Measurements from ENCODE around the gene NADSYN1.
"Not testable (repeated sequence)": the region's sequence is repeated elsewhere in the genome, so short reads cannot be mapped to it uniquely, and the experiment has no call there.

The NADSYN1 gene

DNA sequence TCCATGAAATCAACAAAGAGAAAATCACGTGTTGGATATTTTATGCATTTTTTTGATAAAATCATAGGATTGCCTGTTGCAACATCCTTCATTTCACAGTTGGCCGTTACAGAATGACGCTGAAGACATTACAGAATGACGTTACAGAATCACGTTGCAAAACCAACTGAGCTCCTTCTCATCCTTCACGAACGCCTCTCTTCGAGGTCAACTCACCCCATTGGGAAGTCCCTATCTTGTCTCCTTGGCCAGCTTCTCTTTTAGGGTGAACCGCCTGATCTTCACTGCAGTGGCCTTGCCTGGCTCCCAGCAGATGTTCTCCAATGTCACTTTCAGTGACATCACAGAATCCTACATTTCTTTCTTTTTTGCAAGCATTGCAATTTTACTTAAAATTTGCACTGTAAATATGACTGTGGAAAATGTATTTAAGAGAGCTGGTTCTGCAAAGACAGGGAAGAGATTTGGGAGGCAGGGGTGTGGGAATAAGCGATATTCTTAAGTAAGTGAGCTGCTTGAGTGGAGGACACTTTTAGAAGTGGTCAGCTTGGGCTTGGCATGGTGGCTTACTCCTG, 79.1 kb downstream of the NADSYN1 start:
- no peak for DNase-seq

DNA sequence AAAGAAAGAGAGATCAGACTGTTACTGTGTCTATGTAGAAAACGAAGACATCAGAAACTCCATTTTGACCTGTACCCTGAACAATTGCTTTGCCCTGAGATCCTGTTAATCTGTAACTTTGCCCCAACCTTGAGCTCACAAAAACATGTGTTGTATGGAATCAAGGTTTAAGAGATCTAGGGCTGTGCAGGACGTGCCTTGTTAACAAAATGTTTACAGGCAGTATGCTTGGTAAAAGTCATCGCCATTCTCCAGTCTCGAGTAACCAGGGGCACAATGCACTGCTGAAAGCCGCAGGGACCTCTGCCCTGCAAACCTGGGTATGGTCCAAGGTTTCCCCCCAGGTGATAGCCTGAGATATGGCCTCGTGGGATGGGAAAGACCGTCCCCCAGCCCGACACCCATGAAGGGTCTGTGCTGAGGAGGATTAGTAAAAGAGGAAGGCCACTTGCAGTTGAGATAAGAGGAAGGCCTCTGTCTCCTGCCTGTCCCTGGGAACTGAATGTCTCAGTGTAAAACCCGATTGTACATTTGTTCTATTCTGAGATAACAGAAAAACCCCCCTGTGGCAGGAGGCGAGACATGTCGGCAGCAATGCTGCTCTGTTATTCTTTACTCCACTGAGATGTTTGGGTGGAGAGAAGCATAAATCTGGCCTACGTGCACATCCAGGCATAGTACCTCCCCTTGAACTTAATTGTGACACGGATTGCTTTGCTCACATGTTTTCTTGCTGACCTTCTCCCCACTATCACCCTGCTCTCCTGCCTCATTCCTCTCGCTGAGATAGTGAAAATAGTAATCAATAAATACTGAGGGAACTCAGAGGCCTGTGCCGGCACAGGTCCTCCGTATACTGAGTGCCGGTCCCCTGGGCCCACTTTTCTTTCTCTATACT, 82.0 kb downstream of the NADSYN1 start:
- not testable (repeated sequence) for DNase-seq

DNA sequence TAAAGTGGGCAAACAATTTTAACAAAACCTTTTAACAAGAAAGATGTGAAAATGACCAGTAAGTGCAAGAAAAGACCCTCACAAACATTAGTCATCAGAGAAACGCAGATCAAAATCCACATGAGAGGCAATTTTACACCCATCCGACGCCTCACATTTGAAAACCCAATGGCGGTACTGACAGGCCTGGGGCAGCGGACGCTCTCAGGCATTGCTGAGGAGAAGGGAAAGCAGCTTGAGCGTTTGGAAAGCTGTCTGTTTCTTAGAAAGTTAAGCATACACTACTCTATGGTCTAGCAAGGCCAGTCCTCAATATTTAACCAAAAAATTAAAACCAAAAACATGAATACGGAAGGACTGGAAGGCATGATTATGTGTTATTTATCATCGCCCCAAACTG, 82.8 kb downstream of the NADSYN1 start:
- DNase-seq: no peak

DNA sequence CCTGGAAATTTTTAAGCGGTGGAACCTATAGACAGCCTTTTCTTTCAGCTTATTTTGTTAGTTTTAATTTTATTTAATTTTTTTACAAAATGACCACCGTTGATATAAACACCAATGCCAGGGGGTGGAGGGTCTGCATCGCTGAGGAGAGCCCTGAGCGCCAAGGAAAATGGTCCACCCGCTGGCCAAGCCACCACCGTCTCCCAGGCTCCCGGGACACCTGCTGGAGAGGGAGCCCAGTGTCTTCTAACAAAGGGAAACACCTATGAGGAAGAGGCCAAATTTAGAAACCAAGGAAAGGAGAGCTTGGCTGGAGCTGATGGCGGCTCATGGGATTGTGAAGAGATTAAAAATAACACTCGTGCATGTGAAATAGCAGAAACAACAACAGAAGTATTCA, 84.5 kb downstream of the NADSYN1 start:
- DNase-seq: no peak

DNA sequence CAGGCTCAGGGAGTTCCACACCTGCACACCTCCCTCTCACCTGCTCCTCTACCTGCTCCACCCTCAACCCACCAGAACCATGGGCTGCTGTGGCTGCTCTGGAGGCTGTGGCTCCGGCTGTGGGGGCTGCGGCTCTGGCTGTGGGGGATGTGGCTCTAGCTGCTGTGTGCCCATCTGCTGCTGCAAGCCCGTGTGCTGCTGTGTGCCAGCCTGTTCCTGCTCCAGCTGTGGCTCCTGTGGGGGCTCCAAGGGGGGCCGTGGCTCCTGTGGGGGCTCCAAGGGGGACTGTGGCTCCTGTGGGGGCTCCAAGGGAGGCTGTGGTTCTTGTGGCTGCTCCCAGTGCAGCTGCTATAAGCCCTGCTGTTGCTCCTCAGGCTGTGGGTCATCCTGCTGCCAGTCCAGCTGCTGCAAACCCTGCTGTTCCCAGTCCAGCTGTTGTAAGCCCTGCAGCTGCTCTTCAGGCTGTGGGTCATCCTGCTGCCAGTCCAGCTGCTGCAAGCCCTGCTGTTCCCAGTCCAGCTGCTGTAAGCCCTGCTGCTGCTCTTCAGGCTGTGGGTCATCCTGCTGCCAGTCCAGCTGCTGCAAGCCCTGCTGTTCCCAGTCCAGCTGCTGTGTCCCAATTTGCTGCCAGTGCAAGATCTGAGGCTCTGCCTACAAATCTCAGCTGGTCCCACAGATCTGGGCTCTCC, 85.1 kb downstream of the NADSYN1 start, which contains the start of gene KRTAP5-8:
Gene KRTAP5-8 (plus strand): TSS at position 49 of the 689 bp plus-strand sequence. CDS start 31 bp downstream, at position 80.
- not testable (repeated sequence) for DNase-seq

DNA sequence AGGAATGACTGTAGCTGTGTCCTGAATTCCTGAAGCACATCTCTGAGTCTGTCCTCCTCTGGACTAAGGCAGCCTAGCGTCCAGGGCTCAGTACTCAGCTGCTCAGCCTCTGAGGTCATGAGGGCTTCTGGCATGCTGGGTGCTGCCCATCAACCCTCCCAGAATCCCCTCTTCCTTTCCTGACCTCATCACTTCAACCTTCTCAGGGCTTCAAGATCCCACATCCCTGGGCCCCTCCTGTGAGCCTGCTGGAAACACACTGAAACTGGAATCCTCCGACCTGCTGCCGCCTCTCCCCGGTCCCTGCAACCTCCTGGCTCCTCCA, 85.6 kb downstream of the NADSYN1 start:
- no peak for DNase-seq

DNA sequence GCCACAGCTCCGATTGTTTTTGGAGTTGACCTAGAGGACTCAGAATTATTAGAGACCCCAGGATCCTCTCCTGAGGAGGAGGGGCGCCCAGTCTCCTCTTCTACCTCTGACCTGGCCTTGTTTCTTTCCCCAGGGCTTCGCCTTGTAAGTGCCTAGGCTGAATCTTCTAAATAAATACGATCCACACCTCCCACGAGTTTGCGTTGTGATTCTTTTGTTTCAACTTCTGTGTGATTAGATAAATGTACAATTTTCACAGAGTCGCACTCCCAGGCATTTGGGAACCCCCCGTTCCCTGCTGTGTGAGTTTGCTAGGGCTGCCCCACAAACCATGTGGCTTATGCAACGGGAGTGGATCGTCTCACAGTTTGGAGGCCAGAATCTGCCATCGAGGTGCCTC, 86.0 kb downstream of the NADSYN1 start:
- no peak for DNase-seq

DNA sequence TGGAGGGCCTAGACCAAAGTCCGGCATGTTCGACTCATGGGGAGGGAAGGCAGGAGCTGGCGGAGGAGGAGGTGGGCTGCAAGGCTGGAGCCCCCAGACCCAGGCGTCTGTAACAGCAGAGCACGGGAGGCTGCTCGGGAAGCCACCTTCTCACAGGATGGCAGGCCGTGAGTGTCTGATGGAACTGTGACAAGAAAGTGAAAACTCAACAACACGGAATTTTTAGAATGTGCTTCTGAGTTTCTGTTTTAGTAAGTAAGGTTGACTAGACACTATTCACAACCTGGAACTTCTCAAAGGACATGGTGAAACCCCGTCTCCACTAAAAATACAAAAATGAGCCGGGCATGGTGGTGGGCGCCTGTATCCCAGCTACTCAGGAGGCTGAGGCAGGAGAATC, 87.0 kb downstream of the NADSYN1 start:
- not testable (repeated sequence) for DNase-seq

DNA sequence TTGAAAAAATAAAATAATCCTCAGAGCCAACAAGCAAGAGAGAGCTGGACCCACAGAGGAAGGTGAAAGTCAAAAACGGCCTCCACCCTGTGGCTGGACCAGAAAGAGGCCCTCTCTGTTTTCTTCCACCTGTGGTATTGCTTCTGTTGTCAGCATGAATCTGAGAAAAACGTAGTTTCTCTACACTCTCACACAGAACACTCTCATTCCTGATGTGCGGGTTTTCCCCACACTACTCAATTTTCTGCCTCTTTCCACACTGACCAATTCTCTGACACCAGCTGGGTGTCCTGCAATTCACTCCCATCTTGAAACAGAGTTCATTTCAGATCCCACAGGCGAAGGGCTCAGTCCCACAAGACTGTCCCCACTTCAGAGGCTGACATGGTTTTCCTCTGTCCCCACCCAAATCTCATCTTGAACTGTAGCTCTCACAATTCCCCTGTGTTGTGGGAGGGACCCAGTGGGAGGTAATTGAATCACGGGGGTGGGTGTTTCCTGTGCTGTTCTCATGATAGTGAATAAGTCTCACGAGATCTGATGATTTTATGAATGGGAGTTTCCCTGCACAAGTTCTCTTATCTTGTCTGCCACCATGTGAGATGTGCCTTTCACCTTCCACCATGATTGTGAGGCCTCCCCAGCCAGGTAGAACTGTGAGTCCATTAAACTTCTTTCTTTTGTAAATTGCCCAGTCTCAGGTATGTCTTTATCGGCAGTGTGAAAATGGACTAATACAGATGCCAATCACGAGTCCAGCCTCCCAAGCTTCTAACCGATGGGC, 87.7 kb downstream of the NADSYN1 start:
- DNase-seq: not testable (repeated sequence)

DNA sequence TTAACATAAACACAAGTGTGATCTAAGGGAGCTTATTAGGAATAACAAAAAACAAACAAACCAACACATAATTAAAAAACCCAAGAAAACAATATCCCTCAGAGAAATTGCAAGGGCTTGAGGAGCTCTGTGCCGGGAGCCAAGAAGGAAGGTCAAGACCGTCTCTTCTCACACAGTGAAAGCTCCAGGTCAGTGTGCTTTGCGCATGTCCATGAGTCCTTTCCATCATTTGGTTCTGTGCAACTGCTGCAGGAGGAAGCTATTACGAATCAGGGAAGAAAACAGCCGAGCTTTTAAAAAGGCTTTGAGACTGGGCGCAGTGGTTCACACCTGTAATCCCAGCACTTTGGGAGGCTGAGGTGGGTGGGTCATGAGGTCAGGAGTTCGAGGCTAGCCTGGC, 89.4 kb downstream of the NADSYN1 start:
- no peak for DNase-seq

DNA sequence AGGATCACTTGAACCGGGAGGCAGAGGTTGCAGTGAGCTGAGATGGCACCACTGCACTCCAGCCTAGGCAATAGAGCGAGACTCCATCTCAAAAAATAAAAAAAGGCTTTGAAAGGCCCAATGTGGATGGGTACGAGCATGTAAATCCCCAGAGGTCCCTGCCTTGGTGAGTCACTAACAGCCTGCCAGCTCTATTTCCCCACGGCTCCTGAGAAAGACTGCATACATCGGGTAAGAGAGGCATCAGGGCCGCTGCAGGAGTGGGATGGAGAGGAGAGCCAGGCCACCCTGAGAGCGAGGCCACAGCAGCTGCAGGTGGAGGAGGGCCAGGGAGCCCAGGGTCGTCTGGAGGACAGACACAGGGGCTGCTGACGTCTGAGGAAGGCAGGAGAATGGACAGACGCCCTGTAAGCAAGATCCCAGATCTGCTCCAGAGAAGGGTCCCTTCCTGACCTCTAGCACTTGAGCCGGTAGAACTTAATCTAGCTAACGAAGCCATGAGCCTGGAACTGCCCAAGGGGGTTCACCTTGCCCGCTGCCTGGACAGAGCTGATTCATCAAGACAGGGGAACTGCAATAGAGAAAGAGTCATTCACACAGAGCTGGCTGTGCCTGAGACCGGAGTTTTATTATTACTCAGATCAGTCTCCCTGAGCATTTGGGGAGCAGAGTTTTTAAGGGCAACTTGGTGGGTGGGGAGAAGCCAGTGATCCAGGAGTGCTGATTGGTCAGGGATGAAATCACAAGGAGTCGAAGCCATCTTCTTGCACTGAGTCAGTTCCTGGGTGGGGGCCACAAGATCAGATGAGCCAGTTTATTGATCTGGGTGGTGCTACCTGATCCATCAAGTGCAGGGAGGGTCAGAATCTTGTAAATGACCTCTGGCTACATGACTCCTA, 90.1 kb downstream of the NADSYN1 start:
- no peak for DNase-seq

DNA sequence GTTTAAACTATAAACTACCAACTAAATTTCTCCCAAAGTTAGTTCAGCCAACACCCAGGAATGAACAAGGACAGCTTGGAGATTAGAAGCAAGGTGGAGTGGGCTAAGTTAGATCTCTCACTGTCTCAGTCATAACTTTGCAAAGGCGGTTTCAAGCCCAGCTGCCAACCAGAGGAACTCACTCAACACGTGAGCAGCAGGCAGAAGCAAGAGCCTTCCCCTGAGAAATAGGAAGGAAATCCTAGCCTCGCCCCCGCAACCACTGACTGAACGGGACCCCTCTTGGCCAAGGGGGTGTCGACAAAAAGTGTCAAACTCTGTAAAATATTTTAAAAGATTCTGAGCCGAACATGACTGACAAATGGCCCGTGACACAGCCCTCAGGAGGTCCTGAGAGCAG, 90.9 kb downstream of the NADSYN1 start:
- no peak for DNase-seq

DNA sequence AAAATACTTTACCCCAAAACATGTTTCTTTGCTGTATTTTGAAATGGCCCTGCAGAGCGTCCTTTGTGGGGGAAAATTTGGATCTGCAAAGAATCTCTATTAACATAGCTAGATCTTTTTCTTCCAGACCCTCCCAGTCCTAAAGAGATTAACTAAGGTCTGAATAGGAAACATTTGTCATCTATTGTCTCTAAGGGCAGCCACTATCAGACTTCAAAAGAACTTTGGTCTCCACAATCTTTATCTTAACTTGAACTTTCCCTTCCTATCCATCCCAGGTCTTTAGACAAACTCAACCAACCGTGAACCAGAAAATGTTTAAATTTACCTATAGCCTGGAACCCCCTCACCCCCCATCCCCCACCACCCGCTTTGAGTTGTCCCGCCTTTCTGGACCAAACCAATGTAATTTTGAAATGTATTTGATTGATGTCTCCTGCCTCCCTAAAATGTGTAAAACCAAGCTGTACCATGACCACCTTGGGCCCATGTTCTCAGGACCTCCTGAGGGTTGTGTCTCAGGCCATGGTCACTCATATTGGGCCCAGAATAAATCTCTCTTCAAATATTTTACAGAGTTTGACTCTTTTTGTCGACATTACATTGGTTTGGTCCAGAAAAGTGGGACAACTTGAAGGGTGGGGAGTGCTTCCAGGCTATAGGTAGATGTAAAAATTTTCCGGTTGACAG, 91.7 kb downstream of the NADSYN1 start:
- no peak for DNase-seq

DNA sequence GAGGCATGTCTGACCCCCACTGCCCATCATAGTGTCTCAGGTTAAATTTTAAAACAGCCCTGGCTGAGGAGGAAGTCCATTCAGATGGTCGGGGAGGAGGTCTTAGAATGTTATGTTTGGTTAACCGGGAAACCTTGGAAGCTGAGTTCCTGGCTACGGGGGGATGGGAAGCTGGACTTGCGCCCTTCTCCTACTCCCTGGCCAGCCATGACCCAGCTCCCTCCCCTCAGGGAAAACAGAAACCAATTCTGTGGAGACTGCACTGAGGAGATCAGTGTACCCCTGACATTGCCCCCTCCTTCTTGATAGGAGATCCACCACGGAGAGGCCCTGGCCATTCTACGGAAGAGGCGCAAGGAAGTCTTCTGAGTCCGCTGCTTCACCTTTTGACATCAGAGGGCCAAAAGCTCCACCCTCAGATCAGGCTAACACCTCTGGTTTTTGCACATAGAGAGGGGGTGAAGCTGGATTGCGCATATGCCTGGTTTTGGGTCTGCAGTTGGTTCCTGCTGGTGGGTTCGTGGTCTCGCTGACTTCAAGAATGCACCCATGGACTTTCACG, 92.5 kb downstream of the NADSYN1 start:
- no peak for DNase-seq

DNA sequence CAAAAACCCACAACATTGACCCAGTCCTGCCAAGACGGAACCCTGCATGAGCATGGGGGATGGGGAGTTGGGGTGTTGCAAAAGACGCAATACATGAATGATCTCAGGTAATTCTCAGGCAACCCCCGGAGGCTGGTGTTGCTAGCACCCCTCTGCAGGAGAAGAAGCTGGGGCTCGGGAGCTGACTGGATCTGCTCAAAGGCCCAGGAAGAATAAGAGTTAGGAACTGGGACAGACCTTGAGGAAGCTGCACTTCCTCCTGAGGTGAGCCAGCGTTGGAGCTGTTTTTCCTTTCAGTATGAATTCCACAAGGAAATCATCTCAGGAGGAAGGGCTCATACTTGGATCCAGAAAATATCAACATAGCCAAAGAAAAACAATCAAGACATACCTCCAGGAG, 95.1 kb downstream of the NADSYN1 start, which contains the start of gene KRTAP5-9:
Gene KRTAP5-9 (plus strand): TSS at position 301 of the 400 bp plus-strand sequence. CDS start 238 bp downstream, outside the sequence.
- no peak for DNase-seq

DNA sequence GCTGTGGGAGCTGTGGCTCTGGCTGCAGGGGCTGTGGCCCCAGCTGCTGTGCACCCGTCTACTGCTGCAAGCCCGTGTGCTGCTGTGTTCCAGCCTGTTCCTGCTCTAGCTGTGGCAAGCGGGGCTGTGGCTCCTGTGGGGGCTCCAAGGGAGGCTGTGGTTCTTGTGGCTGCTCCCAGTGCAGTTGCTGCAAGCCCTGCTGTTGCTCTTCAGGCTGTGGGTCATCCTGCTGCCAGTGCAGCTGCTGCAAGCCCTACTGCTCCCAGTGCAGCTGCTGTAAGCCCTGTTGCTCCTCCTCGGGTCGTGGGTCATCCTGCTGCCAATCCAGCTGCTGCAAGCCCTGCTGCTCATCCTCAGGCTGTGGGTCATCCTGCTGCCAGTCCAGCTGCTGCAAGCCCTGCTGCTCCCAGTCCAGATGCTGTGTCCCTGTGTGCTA, 95.7 kb downstream of the NADSYN1 start:
- DNase-seq: no peak

Data from EL (cell line).